ENCODE results near the gene FSTL4.

Gene FSTL4

GRCh38 chr5:133354323-133355185 lies 257.8 kb downstream of the FSTL4 start:
- in situ Hi-C loops (cut with MboI; ENCODE audit: low sequenced_read_pairs) = no loop called here

DNA sequence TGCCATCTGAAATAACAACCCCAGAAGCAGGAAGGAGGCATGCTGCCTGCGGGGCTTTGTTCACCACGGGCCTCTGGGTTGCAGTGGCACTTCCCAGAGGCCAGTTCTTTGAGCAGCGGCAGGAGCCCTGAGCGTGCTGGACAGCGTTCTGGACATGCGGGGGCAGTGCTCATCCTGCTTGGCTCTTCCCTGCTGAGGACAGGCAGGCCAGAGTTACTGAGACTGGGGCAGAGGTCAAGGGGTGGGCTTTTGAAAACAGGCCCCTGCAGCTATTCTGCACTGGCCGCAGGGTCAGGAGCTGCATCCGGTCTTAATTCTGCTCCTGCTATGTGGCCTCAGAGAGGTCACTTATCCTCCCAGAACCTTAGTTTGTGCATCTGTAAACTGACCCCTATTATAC lies 258.6 kb downstream of the FSTL4 start:
- in situ Hi-C loops (cut with MboI; ENCODE audit: low sequenced_read_pairs) = no loop called here

DNA sequence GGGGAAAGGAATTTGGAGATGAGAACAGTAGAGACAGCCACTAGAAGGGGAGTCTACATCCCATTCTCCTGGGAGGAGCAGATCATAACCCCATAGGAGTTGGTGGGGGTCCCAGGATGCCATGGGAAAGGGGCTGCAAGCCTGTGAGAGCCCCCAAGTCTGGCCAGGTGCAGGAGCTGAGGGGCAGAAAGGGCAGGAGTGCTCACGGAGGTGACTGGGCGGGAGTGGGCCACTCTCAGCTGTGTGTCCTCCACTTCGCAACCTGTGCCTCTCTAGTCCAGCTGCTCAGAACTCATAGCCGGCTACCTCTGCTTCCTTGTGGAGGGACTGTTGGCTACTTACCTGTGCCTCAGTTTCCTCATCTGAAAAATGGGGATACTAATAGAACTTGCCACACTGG lies 263.9 kb downstream of the FSTL4 start:
- in situ Hi-C loops (cut with MboI; ENCODE audit: low sequenced_read_pairs) = no loop called here

- in situ Hi-C loops (cut with MboI; ENCODE audit: low sequenced_read_pairs) = no loop called here
Measured at GRCh38 chr5:133347039-133347438, 265.3 kb downstream of the FSTL4 start.

DNA sequence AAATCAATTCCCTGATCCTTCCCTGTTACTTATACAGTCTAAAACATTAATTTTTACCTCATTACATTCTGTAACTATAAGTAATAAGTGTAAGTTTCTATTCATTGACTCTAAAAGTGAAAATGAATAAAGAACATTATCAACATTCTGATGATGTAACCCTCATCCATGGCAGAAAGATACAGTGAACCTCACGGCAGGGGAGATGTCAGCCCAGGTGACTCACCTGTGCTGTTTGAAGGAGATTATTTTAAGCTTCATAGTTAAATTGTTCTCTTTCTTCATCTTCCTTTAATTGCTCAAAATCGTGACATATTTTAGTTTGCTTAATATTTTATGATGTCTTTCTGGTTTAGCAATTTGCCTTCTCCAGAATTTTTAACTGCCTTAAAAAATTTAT lies 268.1 kb downstream of the FSTL4 start:
- in situ Hi-C loops (cut with MboI; ENCODE audit: low sequenced_read_pairs) = no loop called here

DNA sequence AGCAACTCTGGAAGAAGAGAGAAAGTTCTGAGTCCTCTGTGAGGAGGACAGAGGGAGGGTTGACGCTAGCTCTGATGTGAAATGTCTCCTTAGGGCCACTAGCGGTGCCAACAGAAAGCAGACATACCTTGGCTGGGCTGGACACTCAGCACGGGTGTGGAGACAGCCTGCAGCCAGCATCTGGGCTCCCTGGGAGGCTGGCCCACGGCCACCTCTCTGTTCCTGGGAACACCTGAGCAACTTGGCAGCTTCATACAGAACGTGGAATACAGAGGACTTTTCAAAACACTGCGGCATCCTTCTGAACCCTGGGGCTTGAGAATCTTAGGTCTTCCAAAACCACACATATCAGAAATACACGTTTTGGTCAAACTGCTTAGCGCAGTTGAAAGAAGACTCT lies 269.1 kb downstream of the FSTL4 start:
- in situ Hi-C loops (cut with MboI; ENCODE audit: low sequenced_read_pairs) = no loop called here

DNA sequence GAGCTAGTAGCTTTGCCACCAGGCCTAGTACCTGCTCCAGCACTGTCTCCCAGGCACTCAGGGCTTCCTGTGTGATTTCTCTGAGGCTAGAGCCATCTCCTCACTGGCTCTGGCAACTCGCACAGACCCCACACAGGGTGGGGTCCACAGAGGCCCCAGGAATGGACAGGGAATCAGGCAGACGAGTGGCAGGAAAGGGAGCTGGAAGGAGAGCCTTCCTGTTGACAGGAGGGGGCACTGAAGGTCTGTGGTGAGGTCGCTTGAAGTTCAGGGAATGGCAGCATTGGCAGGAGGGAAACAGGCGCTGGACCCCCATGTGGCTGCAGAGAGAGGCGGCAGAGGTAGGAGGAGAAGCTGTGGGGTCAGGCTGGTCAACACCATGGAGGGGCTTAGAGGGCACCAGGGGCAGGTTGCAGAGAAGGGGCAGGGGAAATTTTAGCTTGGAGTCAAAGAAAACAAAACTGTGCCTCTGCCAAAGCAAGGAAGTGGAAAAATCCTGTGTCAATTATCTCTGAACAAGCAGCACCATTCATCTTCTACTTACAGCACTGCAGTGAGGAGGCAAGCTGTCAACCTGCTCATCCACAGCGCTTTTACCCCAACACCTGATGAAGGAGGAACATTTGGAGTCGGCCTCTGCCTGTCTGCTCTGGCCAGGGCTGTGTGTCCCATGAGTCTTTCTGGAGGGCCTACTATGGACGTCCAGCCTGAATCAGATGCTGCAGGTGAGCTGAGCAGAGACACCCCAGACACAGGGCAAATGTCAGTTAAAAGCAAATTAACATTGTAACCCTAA lies 270.2 kb downstream of the FSTL4 start:
- in situ Hi-C loops (cut with MboI; ENCODE audit: low sequenced_read_pairs) = no loop called here

DNA sequence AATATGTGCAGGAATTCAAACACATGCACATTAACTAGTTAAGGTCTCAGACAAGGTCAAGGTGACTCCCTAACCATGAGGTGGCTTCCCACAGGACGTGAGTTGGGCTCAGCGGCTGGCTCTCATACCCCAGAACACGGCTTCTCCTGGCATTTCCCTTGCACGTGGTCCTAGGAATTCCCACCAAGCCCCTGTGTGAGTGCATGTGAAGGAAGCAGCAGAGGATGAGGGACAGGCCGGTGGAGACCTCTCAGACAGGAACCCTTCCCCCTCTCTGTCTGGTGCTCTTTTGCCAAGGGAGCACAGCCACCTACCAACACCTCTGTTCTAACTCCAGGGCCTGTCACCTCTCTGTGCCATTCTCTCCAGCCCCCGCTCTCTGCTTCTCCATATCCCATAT lies 271.0 kb downstream of the FSTL4 start:
- in situ Hi-C loops (cut with MboI; ENCODE audit: low sequenced_read_pairs) = no loop called here

DNA sequence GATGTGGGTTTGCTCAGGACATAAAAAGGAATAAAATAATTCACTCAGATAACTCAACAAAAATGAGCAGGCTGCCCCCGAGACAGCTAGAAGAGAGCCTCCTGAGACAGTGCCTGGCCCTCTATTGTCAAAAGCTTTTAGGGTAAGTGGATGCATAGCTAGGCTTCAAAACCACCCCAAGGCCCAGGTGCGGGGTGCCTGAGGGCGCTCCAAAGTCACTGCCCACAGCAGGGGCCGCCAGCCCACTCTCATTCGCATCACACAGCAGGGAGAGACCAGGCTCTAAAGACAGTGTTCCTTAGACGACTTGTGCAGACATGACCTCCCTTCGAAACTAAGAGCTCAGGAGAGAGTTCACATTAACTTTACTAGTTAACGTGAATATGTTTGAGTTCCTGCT lies 271.5 kb downstream of the FSTL4 start:
- in situ Hi-C loops (cut with MboI; ENCODE audit: low sequenced_read_pairs) = no loop called here

- in situ Hi-C loops (cut with MboI; ENCODE audit: low sequenced_read_pairs) = no loop called here
Measured at GRCh38 chr5:133340002-133340755, 272.2 kb downstream of the FSTL4 start.

DNA sequence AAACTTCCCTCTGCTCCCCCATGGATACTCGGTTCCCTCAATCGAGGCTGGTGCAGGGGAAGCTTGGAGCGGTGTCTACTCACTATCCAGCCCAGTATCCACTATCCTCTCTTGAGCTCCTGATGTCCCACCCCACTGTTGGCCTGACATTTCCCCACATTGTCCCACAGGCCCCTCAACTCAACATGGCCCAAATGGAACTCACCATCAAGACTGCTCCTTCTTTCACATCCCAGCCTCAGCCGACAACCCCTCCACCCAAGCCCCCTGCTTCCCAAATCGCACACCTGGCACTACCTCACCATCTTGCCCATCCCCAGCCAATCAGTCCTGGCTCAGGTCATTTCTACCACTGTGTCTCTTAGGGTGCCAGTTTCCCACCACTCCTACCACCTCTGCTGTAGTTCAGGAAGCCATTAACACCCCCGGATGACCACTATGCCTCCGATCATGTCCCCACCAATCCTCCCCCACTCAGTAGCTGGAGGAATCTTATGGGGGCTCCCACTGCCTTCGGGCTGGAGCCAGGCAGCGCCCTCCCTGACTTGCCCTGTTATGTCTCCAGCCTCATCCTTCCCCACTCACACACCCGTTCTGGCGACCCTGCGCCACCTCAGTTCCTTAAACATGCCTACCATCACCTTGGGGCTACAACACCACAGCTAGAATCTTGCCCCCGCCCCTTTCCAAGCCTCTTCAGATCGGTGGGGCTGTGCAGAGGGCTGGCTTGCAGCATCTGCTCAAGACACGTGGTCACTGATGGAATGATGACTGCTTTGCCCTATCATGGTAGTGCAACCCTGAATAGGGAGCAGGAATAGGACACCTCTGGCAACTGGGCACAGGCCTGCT lies 273.6 kb downstream of the FSTL4 start:
- in situ Hi-C loops (cut with MboI; ENCODE audit: low sequenced_read_pairs) = no loop called here

GRCh38 chr5:133337795-133338445 lies 274.4 kb downstream of the FSTL4 start:
- in situ Hi-C loops (cut with MboI; ENCODE audit: low sequenced_read_pairs) = no loop called here

- in situ Hi-C loops (cut with MboI; ENCODE audit: low sequenced_read_pairs) = no loop called here
Measured at GRCh38 chr5:133336969-133337410, 275.4 kb downstream of the FSTL4 start.

- in situ Hi-C loops (cut with MboI; ENCODE audit: low sequenced_read_pairs) = no loop called here
Measured at GRCh38 chr5:133336121-133336968, 276.0 kb downstream of the FSTL4 start.

DNA sequence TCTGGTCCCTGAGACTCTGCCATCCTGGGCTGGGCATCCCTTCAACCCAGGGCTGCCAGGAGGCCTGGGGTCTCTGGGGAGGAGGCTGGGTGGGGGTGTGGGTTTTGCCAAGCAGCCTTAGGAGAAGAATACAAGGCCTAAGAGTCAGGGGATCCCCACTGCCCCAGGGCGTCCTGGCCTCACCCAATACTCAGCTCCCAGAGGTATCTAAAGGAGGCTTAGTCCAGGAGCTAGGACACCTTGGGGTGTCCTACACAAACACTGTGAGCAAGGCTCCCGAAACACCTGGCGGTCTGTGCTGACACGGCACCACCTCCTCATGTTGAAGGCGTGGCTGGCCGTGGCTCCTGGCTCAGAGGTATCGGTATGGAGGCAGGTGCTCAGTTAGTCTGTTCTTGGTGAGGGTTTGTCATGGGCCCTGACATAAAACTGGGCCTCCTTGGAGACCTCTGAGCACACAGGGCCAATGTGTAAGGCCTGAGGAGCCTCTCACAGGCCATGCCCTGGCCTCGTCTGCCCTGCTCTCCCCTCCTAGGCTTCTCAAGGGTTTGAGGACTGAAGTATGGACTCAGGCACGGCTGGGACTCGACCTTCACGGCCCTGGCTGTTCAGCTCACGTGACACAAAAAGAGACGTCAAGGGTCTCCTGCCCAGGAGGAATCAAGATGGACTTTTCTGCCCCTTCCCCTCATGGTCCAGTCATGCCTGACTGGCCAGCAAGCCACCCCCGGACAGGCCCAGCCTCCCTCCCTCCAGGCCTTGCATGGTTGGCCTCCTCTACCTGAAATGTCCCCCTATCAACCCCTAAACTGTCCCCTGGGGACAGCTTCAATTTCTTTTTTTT lies 277.3 kb downstream of the FSTL4 start:
- in situ Hi-C loops (cut with MboI; ENCODE audit: low sequenced_read_pairs) = no loop called here

GRCh38 chr5:133333326-133334150 lies 278.8 kb downstream of the FSTL4 start:
- in situ Hi-C loops (cut with MboI; ENCODE audit: low sequenced_read_pairs) = no loop called here

GRCh38 chr5:133332439-133333024 lies 279.8 kb downstream of the FSTL4 start:
- in situ Hi-C loops (cut with MboI; ENCODE audit: low sequenced_read_pairs) = no loop called here
